GM23338 (cell line): Measurements from ENCODE around the gene ZNF581. TPM values are rescaled to one million over a fixed set of nuclear protein-coding genes. Genes with fewer than 3 reads are reported as not detected.

ENCODE experiments used
- ATAC-seq: fragments of 200-7000 bp; cut with Tn5 transposase; 3 replicates; pipeline ENCODE4 v1.9.1; 2020
- DNase-seq: peaks from one replicate; pipeline ENCODE4 v3.0.0-alpha.2; 2015; ENCODE audit warnings: low spot score
- H2AFZ ChIP-seq: fragments of 200-600 bp; sonication (generic); 2 replicates; pipeline ENCODE4 v1.8.0; 2016; ENCODE audit warnings: antibody characterized with exemption, mild to moderate bottlenecking, moderate library complexity
- H3F3A ChIP-seq: fragments of 200-600 bp; sonication (generic); replicated peaks from 2 replicates; pipeline ENCODE4 v1.8.0; 2017; ENCODE audit warnings: antibody characterized with exemption, mixed run types, low read depth
- H3K27ac ChIP-seq: fragments of 200-600 bp; sonication (generic); 2 replicates; pipeline ENCODE4 v1.6.1; 2016; ENCODE audit warnings: low read depth
- H3K27me3 ChIP-seq: fragments of 200-600 bp; sonication (generic); 2 replicates; pipeline ENCODE4 v1.8.0; 2016; ENCODE audit warnings: mild to moderate bottlenecking, mixed run types, moderate library complexity; ENCODE audit not compliant: insufficient read depth
- H3K36me3 ChIP-seq: fragments of 200-600 bp; sonication (generic); 2 replicates; pipeline ENCODE4 v1.8.0; 2016; ENCODE audit warnings: mild to moderate bottlenecking; ENCODE audit not compliant: insufficient read depth
- H3K4me1 ChIP-seq: fragments of 200-600 bp; sonication (generic); 2 replicates; pipeline ENCODE4 v1.8.0; 2016; ENCODE audit warnings: mild to moderate bottlenecking, moderate library complexity; ENCODE audit not compliant: insufficient read depth
- H3K4me2 ChIP-seq: fragments of 200-600 bp; sonication (generic); 2 replicates; pipeline ENCODE4 v1.7.1; 2017; ENCODE audit warnings: mixed run types
- H3K4me3 ChIP-seq: fragments of 200-600 bp; sonication (generic); 2 replicates; pipeline ENCODE4 v1.6.1; 2016; ENCODE audit warnings: mixed run types
- H3K79me2 ChIP-seq: fragments of 200-600 bp; sonication (generic); replicated peaks from 2 replicates; pipeline ENCODE4 v1.8.0; 2017; ENCODE audit warnings: mild to moderate bottlenecking; ENCODE audit not compliant: insufficient read depth
- H3K9me2 ChIP-seq: fragments of 200-600 bp; sonication (generic); 2 replicates; pipeline ENCODE4 v1.8.0; 2017; ENCODE audit not compliant: insufficient read depth
- H4K20me1 ChIP-seq: fragments of 200-600 bp; sonication (generic); replicated peaks from 2 replicates; pipeline ENCODE4 v1.8.0; 2017; ENCODE audit warnings: mild to moderate bottlenecking; ENCODE audit not compliant: insufficient read depth
- H3K27ac Mint-ChIP-seq: 2 replicates; pipeline ENCODE4 v1.8.0; 2020; ENCODE audit warnings: inconsistent platforms, mild to moderate bottlenecking, moderate library complexity, mixed read lengths
- H3K27me3 Mint-ChIP-seq: 3 replicates; pipeline ENCODE4 v1.8.0; 2022; ENCODE audit warnings: low read depth, mild to moderate bottlenecking, moderate library complexity, mixed read lengths, inconsistent platforms; ENCODE audit not compliant: insufficient read depth, poor library complexity
- H3K36me3 Mint-ChIP-seq: 3 replicates; pipeline ENCODE4 v1.8.0; 2021; ENCODE audit warnings: low read depth, mild to moderate bottlenecking, inconsistent platforms, moderate library complexity, mixed read lengths
- H3K4me1 Mint-ChIP-seq: 3 replicates; pipeline ENCODE4 v1.8.0; 2020; ENCODE audit warnings: mild to moderate bottlenecking, inconsistent platforms, mixed read lengths
- H3K4me3 Mint-ChIP-seq: 3 replicates; pipeline ENCODE4 v1.8.0; 2021; ENCODE audit warnings: moderate library complexity, mild to moderate bottlenecking, inconsistent platforms, mixed read lengths
- H3K9me3 Mint-ChIP-seq: 3 replicates; pipeline ENCODE4 v1.8.0; 2020; ENCODE audit warnings: moderate library complexity, mild to moderate bottlenecking, inconsistent platforms, mixed read lengths
- CREB1 ChIP-seq: fragments of 250-450 bp; sonication (Bioruptor Pico); IDR thresholded peaks from 2 replicates; pipeline ENCODE4 v1.5.0; 2020; ENCODE audit warnings: low read depth, mild to moderate bottlenecking, moderate library complexity
- JUNB ChIP-seq: IDR thresholded peaks from one replicate; pipeline ENCODE4 v1.6.1; 2016; ENCODE audit warnings: antibody characterized with exemption; ENCODE audit not compliant: unreplicated experiment
- NANOG ChIP-seq: IDR thresholded peaks from 2 replicates; pipeline ENCODE4 v1.6.1; 2016; ENCODE audit warnings: antibody characterized with exemption, borderline replicate concordance
- POLR2AphosphoS5 ChIP-seq: IDR thresholded peaks from 2 replicates; pipeline ENCODE4 v1.6.1; 2016; ENCODE audit warnings: antibody characterized with exemption, low read depth
- STAT1 ChIP-seq: IDR thresholded peaks from one replicate; pipeline ENCODE4 v1.6.1; 2016; ENCODE audit warnings: antibody characterized with exemption; ENCODE audit not compliant: unreplicated experiment
- ZNF114 ChIP-seq: fragments of 250-450 bp; sonication (Bioruptor Pico); IDR thresholded peaks from 2 replicates; pipeline ENCODE4 v1.5.0; 2020; ENCODE audit warnings: mild to moderate bottlenecking, moderate library complexity
- polyA plus RNA-seq: library from polyadenylated mRNA; unstranded; fragments of >200 nt; fragmentation: Nextera tagmentation; extraction: Ambion mirVana; gene quantifications from 2 replicates; pipeline ENCODE4 v1.2.1, GENCODE V29; 2016
- total RNA-seq: library from RNA; depleted of rRNA; stranded (reverse); fragments of >200 nt; shearing (Covaris generic); gene quantifications from 2 replicates; pipeline ENCODE4 v1.2.3, GENCODE V29; 2014
- TF ChIP-seq, protein P1 (sequence below): fragments of 250-450 bp; sonication (Bioruptor Pico); IDR thresholded peaks from 2 replicates; pipeline ENCODE4 v1.5.0; 2020; ENCODE audit warnings: mild to moderate bottlenecking, moderate library complexity
- TF ChIP-seq, protein P2 (sequence below): IDR thresholded peaks from 2 replicates; pipeline ENCODE4 v1.6.1; 2016; ENCODE audit warnings: antibody characterized with exemption
- TF ChIP-seq, protein P3 (sequence below): IDR thresholded peaks from one replicate; pipeline ENCODE4 v1.6.1; 2018; ENCODE audit warnings: antibody characterized with exemption; ENCODE audit not compliant: unreplicated experiment
- TF ChIP-seq, protein P4 (sequence below), 2 experiments: fragments of 200-600 bp in 1 of 2; sonication (generic) in 1 of 2; conservative IDR thresholded peaks; 2 replicates each; pipeline versions ENCODE4 v1.5.1 to v1.6.1; 2016 to 2017; ENCODE audit warnings: antibody characterized with exemption in 2 of 2, low read depth in 2 of 2, mild to moderate bottlenecking in 2 of 2, moderate library complexity in 1 of 2

ZNF581 gene
- total and polyA plus RNA-seq, 2 experiments from 2014 or later = 48.5 to 87.6 TPM

DNA sequence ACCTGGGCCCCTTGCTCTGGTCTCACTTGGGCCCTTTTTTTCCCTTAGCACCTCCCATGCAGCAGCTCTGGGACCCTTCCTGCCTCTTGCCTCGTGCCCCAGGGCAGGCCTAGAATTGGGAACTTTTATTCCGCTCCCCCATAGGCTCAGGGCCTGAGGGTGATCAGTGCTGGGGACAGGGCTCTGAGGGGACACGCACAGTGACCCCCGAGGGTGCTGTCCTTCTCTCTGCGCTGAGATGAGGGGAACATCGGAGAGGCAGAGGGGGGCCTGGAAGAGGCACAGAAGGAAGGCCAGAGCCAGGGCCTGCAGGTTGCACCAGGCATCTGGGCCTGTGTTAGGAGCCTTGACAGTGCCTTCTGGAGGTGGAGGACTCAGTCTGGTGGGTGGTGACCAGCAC, 42.3 kb downstream of the ZNF581 start (continued):
- TF ChIP-seq, protein P1, sequence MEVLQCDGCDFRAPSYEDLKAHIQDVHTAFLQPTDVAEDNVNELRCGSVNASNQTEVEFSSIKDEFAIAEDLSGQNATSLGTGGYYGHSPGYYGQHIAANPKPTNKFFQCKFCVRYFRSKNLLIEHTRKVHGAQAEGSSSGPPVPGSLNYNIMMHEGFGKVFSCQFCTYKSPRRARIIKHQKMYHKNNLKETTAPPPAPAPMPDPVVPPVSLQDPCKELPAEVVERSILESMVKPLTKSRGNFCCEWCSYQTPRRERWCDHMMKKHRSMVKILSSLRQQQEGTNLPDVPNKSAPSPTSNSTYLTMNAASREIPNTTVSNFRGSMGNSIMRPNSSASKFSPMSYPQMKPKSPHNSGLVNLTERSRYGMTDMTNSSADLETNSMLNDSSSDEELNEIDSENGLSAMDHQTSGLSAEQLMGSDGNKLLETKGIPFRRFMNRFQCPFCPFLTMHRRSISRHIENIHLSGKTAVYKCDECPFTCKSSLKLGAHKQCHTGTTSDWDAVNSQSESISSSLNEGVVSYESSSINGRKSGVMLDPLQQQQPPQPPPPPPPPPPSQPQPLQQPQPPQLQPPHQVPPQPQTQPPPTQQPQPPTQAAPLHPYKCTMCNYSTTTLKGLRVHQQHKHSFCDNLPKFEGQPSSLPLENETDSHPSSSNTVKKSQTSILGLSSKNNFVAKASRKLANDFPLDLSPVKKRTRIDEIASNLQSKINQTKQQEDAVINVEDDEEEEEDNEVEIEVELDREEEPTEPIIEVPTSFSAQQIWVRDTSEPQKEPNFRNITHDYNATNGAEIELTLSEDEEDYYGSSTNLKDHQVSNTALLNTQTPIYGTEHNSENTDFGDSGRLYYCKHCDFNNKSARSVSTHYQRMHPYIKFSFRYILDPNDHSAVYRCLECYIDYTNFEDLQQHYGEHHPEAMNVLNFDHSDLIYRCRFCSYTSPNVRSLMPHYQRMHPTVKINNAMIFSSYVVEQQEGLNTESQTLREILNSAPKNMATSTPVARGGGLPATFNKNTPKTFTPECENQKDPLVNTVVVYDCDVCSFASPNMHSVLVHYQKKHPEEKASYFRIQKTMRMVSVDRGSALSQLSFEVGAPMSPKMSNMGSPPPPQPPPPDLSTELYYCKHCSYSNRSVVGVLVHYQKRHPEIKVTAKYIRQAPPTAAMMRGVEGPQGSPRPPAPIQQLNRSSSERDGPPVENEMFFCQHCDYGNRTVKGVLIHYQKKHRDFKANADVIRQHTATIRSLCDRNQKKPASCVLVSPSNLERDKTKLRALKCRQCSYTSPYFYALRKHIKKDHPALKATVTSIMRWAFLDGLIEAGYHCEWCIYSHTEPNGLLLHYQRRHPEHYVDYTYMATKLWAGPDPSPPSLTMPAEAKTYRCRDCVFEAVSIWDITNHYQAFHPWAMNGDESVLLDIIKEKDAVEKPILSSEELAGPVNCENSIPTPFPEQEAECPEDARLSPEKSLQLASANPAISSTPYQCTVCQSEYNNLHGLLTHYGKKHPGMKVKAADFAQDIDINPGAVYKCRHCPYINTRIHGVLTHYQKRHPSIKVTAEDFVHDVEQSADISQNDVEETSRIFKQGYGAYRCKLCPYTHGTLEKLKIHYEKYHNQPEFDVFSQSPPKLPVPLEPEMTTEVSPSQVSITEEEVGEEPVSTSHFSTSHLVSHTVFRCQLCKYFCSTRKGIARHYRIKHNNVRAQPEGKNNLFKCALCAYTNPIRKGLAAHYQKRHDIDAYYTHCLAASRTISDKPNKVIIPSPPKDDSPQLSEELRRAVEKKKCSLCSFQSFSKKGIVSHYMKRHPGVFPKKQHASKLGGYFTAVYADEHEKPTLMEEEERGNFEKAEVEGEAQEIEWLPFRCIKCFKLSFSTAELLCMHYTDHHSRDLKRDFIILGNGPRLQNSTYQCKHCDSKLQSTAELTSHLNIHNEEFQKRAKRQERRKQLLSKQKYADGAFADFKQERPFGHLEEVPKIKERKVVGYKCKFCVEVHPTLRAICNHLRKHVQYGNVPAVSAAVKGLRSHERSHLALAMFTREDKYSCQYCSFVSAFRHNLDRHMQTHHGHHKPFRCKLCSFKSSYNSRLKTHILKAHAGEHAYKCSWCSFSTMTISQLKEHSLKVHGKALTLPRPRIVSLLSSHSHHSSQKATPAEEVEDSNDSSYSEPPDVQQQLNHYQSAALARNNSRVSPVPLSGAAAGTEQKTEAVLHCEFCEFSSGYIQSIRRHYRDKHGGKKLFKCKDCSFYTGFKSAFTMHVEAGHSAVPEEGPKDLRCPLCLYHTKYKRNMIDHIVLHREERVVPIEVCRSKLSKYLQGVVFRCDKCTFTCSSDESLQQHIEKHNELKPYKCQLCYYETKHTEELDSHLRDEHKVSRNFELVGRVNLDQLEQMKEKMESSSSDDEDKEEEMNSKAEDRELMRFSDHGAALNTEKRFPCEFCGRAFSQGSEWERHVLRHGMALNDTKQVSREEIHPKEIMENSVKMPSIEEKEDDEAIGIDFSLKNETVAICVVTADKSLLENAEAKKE (CRISPR knock-in tag) = no peak
- TF ChIP-seq, protein P2, sequence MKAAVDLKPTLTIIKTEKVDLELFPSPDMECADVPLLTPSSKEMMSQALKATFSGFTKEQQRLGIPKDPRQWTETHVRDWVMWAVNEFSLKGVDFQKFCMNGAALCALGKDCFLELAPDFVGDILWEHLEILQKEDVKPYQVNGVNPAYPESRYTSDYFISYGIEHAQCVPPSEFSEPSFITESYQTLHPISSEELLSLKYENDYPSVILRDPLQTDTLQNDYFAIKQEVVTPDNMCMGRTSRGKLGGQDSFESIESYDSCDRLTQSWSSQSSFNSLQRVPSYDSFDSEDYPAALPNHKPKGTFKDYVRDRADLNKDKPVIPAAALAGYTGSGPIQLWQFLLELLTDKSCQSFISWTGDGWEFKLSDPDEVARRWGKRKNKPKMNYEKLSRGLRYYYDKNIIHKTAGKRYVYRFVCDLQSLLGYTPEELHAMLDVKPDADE = no peak

DNA sequence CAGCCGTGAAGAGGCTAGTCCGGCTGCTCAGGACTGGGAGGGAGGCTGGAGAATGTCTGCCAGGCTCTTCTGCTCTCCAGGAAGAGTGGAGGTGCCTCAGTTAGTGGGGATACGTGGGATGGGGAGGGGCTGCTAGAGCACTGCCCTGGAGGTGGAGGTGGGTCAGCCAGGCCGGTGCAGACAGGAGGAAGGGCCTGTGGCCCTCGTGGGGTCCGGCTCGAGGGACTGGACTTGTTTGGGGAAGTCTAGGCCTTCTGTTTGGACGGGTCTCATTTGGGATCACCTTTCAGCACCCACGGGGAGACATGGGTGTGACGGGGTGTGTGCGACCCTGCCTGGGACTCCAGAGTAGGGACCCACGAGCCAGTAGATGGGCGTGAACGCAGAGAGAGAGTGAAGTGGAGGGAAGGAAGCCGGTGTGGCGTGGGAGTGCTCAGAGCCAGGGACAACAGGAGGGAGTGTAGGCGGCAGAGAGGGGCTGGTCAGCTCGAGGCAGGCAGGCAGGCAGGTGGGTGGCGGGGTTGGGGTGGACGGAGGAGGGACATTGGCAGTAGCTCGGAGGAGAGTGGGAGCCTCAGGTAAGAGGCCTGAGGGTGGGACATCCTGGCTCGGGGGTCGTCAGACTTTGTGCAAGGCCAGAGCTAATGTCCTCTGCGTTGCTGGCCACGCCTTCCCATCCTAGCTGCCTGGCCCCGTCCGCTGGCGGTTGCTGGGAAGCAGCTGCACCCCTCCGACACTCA, 43.0 kb downstream of the ZNF581 start:
- Mint-ChIP-seq H3K27ac (0 out of 2 replicates have a peak overlapping the region, but pooled peaks have one; percentile 14), H3K36me3 (peaks cover 25% of the 10 kb centered on the region), H3K4me1 (no peaks in the 10 kb centered on the region), H3K27me3 (peaks cover 5% of the 10 kb centered on the region), H3K9me3 (no peaks in the 10 kb centered on the region), H3K4me3 (no peak overlapping the region)
- H3K27me3 ChIP-seq = no peaks in the 10 kb centered on the region
- H2AFZ ChIP-seq = no peak overlapping the region
- no peak overlapping the region for H3K4me3 ChIP-seq
- DNase-seq (no peak), ATAC-seq (no peak)
- H3K4me1 ChIP-seq = no peaks in the 10 kb centered on the region
- H3F3A ChIP-seq = no peaks in the 10 kb centered on the region
- no peaks in the 10 kb centered on the region for H3K9me2 ChIP-seq
- H3K27ac ChIP-seq = no peak overlapping the region
- H3K79me2 ChIP-seq = peaks cover 29% of the 10 kb centered on the region
- H3K4me2 ChIP-seq = no peak overlapping the region
- H3K36me3 ChIP-seq = peaks cover 4% of the 10 kb centered on the region; the same call in 1 of the 2 replicates
- H4K20me1 ChIP-seq = peaks cover 9% of the 10 kb centered on the region; the same call in 1 of the 2 replicates
- TF ChIP-seq, protein P2 = no peak
- TF ChIP-seq, protein P3, sequence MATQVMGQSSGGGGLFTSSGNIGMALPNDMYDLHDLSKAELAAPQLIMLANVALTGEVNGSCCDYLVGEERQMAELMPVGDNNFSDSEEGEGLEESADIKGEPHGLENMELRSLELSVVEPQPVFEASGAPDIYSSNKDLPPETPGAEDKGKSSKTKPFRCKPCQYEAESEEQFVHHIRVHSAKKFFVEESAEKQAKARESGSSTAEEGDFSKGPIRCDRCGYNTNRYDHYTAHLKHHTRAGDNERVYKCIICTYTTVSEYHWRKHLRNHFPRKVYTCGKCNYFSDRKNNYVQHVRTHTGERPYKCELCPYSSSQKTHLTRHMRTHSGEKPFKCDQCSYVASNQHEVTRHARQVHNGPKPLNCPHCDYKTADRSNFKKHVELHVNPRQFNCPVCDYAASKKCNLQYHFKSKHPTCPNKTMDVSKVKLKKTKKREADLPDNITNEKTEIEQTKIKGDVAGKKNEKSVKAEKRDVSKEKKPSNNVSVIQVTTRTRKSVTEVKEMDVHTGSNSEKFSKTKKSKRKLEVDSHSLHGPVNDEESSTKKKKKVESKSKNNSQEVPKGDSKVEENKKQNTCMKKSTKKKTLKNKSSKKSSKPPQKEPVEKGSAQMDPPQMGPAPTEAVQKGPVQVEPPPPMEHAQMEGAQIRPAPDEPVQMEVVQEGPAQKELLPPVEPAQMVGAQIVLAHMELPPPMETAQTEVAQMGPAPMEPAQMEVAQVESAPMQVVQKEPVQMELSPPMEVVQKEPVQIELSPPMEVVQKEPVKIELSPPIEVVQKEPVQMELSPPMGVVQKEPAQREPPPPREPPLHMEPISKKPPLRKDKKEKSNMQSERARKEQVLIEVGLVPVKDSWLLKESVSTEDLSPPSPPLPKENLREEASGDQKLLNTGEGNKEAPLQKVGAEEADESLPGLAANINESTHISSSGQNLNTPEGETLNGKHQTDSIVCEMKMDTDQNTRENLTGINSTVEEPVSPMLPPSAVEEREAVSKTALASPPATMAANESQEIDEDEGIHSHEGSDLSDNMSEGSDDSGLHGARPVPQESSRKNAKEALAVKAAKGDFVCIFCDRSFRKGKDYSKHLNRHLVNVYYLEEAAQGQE = no peak
- TF ChIP-seq STAT1 (no peak), NANOG (no peak), JUNB (no peak), ZNF114 (CRISPR knock-in tag) (no peak), POLR2AphosphoS5 (no peak), CREB1 (CRISPR knock-in tag) (no peak)
- TF ChIP-seq, protein P4, sequence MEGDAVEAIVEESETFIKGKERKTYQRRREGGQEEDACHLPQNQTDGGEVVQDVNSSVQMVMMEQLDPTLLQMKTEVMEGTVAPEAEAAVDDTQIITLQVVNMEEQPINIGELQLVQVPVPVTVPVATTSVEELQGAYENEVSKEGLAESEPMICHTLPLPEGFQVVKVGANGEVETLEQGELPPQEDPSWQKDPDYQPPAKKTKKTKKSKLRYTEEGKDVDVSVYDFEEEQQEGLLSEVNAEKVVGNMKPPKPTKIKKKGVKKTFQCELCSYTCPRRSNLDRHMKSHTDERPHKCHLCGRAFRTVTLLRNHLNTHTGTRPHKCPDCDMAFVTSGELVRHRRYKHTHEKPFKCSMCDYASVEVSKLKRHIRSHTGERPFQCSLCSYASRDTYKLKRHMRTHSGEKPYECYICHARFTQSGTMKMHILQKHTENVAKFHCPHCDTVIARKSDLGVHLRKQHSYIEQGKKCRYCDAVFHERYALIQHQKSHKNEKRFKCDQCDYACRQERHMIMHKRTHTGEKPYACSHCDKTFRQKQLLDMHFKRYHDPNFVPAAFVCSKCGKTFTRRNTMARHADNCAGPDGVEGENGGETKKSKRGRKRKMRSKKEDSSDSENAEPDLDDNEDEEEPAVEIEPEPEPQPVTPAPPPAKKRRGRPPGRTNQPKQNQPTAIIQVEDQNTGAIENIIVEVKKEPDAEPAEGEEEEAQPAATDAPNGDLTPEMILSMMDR (conservative IDR thresholded peaks at IDR 0.05; ENCODE audit: low read depth in 2 of 2) = no peak
